ENCODE measurements around the gene SAMD9L.
"Not testable (repeated sequence)": the region's sequence is repeated elsewhere in the genome, so short reads cannot be mapped to it uniquely, and the experiment has no call there.

SAMD9L gene

GRCh38 chr7:93145354-93145753, 2.8 kb downstream of the SAMD9L start:
- DNase-seq = no peak

- no peak for DNase-seq
These were observed 6.1 kb downstream of the SAMD9L start for GRCh38 chr7:93142127-93142526.

- no peak for DNase-seq
These were observed 7.5 kb downstream of the SAMD9L start for GRCh38 chr7:93140582-93141191.

- DNase-seq = no peak
These were observed 9.6 kb downstream of the SAMD9L start for GRCh38 chr7:93138576-93138975.

- DNase-seq = no peak
These were observed 15.2 kb downstream of the SAMD9L start for GRCh38 chr7:93133005-93133404.

GRCh38 chr7:93132216-93132615, 16.0 kb downstream of the SAMD9L start:
- DNase-seq = no peak

- DNase-seq = not testable (repeated sequence)
These were observed 21.2 kb downstream of the SAMD9L start for GRCh38 chr7:93126954-93127353.

GRCh38 chr7:93123532-93123931, 24.7 kb downstream of the SAMD9L start:
- not testable (repeated sequence) for DNase-seq

GRCh38 chr7:93120592-93121549, 27.3 kb downstream of the SAMD9L start:
- DNase-seq = no peak

- DNase-seq = no peak
These were observed 28.8 kb downstream of the SAMD9L start for GRCh38 chr7:93119191-93119905.

GRCh38 chr7:93117852-93118530, 30.2 kb downstream of the SAMD9L start, which contains the start of gene SAMD9:
SAMD9 (minus strand) TSS chr7:93117979; CDS start chr7:93106097, 11,882 bp downstream.
- DNase-seq = peak; percentile 79 to 95 (median 86)

- DNase-seq = peak in 1 of 3 experiments; percentile 72
These were observed 30.9 kb downstream of the SAMD9L start for GRCh38 chr7:93117327-93117726.

GRCh38 chr7:93115796-93116195, 32.4 kb downstream of the SAMD9L start:
- DNase-seq = no peak

- no peak for DNase-seq
These were observed 40.2 kb downstream of the SAMD9L start for GRCh38 chr7:93108003-93108402.

- no peak for DNase-seq
These were observed 50.8 kb downstream of the SAMD9L start for GRCh38 chr7:93097388-93097787.

- DNase-seq = peak in 1 of 3 experiments; percentile 10
These were observed 55.3 kb downstream of the SAMD9L start for GRCh38 chr7:93092757-93093370.

Measured in NCI-H1417 (cell line).